ENCODE measurements around the gene PTPRM. TPM values are rescaled to one million over a fixed set of nuclear protein-coding genes. Genes with fewer than 3 reads are reported as not detected.

Gene PTPRM
- total RNA-seq, 1 donor from 2014 or later: 13.9 TPM

GRCh38 chr18:7822435-7823331, 255.6 kb downstream of the PTPRM start:
- Mint-ChIP-seq H3K27ac (no peak overlapping the region), H3K4me1 (peaks cover 23% of the 10 kb centered on the region), H3K36me3 (no peaks in the 10 kb centered on the region), H3K27me3 (ENCODE audit: insufficient read depth, low read depth) (peaks cover 2% of the 10 kb centered on the region), H3K9me3 (no peaks in the 10 kb centered on the region), H3K4me3 (no peak overlapping the region)
- H3K4me2 ChIP-seq: peak overlapping the region; percentile 55
- no peaks in the 10 kb centered on the region for H4K20me1 ChIP-seq (ENCODE audit: low read depth)
- no peaks in the 10 kb centered on the region for H3K9me3 ChIP-seq (ENCODE audit: low read depth)
- no peak overlapping the region for H2AFZ ChIP-seq (replicated peaks)
- peaks cover 27% of the 10 kb centered on the region for H3K4me1 ChIP-seq
- H3K79me2 ChIP-seq (ENCODE audit: low read depth): no peaks in the 10 kb centered on the region
- H3K9ac ChIP-seq: no peak overlapping the region
- peak; percentile 18 for DNase-seq (ENCODE audit: low spot score)
- no peak overlapping the region for H3K27ac ChIP-seq
- H3K27me3 ChIP-seq: no peaks in the 10 kb centered on the region
- no peaks in the 10 kb centered on the region for H3K36me3 ChIP-seq
- no peak for TF ChIP-seq CTCF (IDR thresholded peaks at IDR 0.05)
- TF ChIP-seq EZH2 (IDR thresholded peaks at IDR 0.05): no peak
- TF ChIP-seq EZH2phosphoT487 (IDR thresholded peaks at IDR 0.05): no peak
- H3F3A ChIP-seq (ENCODE audit: low read depth): peaks cover 8% of the 10 kb centered on the region
- no peak overlapping the region for H3K4me3 ChIP-seq

- no peak overlapping the region for H3K27ac Mint-ChIP-seq
- Histone ChIP-seq H3K4me2 (peak overlapping the region; percentile 7), H3K4me1 (peaks cover 27% of the 10 kb centered on the region), H3K9me3 (ENCODE audit: low read depth) (no peaks in the 10 kb centered on the region), H3F3A (ENCODE audit: low read depth) (peaks cover 8% of the 10 kb centered on the region), H3K36me3 (no peaks in the 10 kb centered on the region), H4K20me1 (ENCODE audit: low read depth) (no peaks in the 10 kb centered on the region), H3K27ac (no peak overlapping the region), H3K27me3 (no peaks in the 10 kb centered on the region), H3K9ac (no peak overlapping the region), H2AFZ (replicated peaks) (no peak overlapping the region), H3K4me3 (no peak overlapping the region), H3K79me2 (ENCODE audit: low read depth) (no peaks in the 10 kb centered on the region)
- TF ChIP-seq CTCF (IDR thresholded peaks at IDR 0.05): no peak
- TF ChIP-seq EZH2 (IDR thresholded peaks at IDR 0.05): no peak
- no peak for TF ChIP-seq EZH2phosphoT487 (IDR thresholded peaks at IDR 0.05)
- H3K36me3 Mint-ChIP-seq: peaks cover 1% of the 10 kb centered on the region
- DNase-seq (ENCODE audit: low spot score): no peak
- H3K4me3 Mint-ChIP-seq: no peak overlapping the region
- H3K9me3 Mint-ChIP-seq: no peaks in the 10 kb centered on the region
- H3K27me3 Mint-ChIP-seq (ENCODE audit: insufficient read depth, low read depth): no peaks in the 10 kb centered on the region
- peaks cover 22% of the 10 kb centered on the region for H3K4me1 Mint-ChIP-seq
Measured at GRCh38 chr18:7824970-7825369, 257.9 kb downstream of the PTPRM start.

GRCh38 chr18:7830468-7830867, 263.4 kb downstream of the PTPRM start:
- H3K4me1 ChIP-seq: no peaks in the 10 kb centered on the region
- H3K36me3 ChIP-seq: no peaks in the 10 kb centered on the region
- no peak for TF ChIP-seq EZH2 (IDR thresholded peaks at IDR 0.05)
- TF ChIP-seq CTCF (IDR thresholded peaks at IDR 0.05): no peak
- TF ChIP-seq EZH2phosphoT487 (IDR thresholded peaks at IDR 0.05): no peak
- peaks cover 19% of the 10 kb centered on the region for H3K4me1 Mint-ChIP-seq
- no peaks in the 10 kb centered on the region for H3K9me3 ChIP-seq (ENCODE audit: low read depth)
- H3K4me3 ChIP-seq: no peak overlapping the region
- no peak overlapping the region for H3K9ac ChIP-seq
- H3K27me3 Mint-ChIP-seq (ENCODE audit: insufficient read depth, low read depth): no peaks in the 10 kb centered on the region
- H3K4me3 Mint-ChIP-seq: no peak overlapping the region
- no peaks in the 10 kb centered on the region for H3K27me3 ChIP-seq
- H3K79me2 ChIP-seq (ENCODE audit: low read depth): no peaks in the 10 kb centered on the region
- peaks cover 8% of the 10 kb centered on the region for H3K36me3 Mint-ChIP-seq
- no peak overlapping the region for H2AFZ ChIP-seq (replicated peaks)
- H3K27ac Mint-ChIP-seq: no peak overlapping the region
- no peak overlapping the region for H3K4me2 ChIP-seq
- no peak overlapping the region for H3K27ac ChIP-seq
- peaks cover 23% of the 10 kb centered on the region for H3K9me3 Mint-ChIP-seq
- no peaks in the 10 kb centered on the region for H4K20me1 ChIP-seq (ENCODE audit: low read depth)
- no peaks in the 10 kb centered on the region for H3F3A ChIP-seq (ENCODE audit: low read depth)
- no peak for DNase-seq (ENCODE audit: low spot score)

Data from neural progenitor cell (in vitro differentiated cells).